Posterior cingulate gyrus (tissue), 11 donors: ENCODE measurements around the gene NT5C3A.
"Not testable (repeated sequence)": the region's sequence is repeated elsewhere in the genome, so short reads cannot be mapped to it uniquely, and the experiment has no call there.

ENCODE experiments used
- DNase-seq, 10 donors: peaks; one replicate each; pipeline versions ENCODE4 v3.0.0 to v3.0.0-alpha.2; 2020 to 2021; ENCODE audit warnings: mixed read lengths in 3 of 10
- intact Hi-C: fragments of 100-400 bp; cut with DNase I; formaldehyde crosslinking; loops from one replicate; pipeline ENCODE4 v1.15.1; 2023

NT5C3A gene

DNA sequence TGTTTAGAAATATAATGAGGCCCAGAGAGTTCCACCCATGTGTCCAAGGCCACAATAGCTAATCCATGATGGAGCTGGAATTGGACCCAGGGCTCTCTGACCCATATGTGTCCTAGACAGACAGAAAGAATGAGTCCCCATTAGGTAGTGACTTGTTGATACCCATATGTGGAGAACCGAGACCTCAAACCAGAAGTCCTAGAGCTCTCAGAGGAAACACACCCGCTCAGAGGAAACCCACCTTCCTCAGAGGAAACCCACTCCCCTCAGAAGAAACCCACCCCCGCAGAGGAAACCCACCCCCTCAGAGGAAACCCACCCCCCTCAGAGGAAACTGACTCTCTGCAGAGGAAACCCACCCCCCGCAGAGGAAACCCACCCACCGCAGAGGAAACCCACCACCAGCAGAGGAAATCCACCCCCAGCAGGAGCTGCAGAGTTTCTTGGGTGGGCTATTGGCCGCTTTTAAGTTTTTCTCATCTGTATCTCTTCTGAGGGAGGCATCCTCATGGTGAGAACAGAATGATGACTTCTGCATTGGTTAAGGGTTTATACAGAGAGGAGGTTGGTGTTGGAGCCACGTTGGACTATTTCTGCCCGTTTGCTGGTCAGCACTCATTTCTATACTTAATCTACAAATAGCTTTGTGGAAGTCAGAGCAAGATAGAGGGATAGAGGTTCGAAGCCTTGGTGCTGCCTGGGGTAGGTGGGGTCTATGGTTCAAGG is 70.4 kb downstream of the NT5C3A start:
- intact Hi-C loops, DNase-seq: not testable (repeated sequence)

DNA sequence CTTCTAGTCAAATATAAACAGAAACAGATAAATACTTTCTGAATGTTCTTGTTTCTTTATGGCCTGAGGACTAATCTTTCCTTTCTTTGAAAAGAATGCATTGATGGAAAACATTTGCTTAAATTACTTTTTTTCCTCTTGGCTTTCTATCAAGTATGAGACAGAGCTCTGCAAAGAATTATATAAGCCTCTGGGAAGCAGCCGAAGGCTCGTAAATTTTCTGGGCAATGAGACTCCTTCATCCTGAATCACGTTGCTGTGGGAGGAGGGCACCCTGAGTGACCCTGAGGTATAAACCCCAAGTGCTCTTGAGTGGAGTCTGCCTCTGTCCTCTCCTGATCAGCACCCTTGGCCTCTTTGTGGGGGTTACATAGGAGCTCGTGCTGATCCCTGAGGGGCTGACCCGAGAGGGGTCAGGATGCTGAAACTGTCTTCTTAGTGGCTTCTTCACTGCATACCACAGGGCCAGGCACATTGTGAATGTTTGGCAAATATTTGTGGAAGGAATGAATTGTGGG is 71.4 kb downstream of the NT5C3A start:
- intact Hi-C loops, DNase-seq: not testable (repeated sequence)

DNA sequence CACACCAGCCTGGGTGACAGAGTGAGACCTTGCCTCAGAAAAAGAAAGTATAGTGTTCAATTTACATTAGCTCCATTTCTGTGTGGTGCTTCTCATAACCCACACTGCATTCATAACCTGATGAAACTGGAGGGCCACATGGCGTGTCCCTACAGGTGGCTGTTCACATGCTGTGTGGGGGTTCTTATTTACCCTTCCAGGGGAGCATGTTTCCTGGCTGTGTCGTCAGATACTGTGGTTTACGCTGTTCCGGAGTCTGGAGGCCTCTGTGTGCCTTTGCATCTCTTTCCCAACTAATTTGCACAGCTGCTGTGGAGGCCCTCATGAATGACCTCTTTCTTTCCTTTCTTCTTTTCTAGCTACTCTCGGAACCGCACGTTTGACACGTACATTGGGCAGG is 74.4 kb downstream of the NT5C3A start:
- DNase-seq, intact Hi-C loops: not testable (repeated sequence)

DNA sequence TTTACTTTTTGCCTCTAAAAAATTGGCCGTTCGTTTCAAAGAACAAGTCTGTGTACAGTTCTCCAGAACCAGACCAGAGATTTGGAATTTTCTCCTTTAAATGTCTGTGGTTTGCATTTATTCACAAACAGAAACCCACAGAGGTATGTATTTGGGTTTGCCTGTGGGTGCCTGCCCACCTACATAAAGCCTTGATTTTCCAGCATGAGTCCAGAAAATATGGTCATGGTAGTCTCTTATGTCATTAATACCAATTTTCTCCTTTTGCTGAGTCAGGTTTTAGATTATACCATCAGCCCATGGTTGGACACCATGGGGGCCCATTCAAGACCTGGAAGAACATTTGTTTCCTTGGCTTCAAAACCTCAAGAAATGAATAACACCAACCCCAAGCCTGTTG is 82.7 kb downstream of the NT5C3A start:
- DNase-seq, intact Hi-C loops: not testable (repeated sequence)

DNA sequence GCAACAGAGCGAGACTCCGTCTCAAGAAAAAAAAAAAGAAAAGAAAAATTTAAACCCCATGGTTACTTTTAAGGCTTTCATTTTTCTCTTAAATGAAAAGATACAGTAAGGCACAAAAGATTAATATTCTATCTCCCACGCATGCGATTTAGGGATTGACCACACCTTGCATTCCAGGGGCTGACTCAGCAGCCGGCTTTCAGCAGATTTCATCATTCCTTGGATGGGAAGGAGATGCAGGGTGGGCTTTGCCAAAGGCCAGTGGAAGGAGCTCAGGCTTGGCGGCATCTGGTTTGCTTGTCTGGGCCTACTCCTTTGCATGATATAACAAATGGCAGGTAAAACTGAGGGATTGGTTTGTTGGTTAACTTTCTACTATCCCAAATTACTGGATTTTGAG is 83.3 kb downstream of the NT5C3A start:
- DNase-seq, intact Hi-C loops: not testable (repeated sequence)

DNA sequence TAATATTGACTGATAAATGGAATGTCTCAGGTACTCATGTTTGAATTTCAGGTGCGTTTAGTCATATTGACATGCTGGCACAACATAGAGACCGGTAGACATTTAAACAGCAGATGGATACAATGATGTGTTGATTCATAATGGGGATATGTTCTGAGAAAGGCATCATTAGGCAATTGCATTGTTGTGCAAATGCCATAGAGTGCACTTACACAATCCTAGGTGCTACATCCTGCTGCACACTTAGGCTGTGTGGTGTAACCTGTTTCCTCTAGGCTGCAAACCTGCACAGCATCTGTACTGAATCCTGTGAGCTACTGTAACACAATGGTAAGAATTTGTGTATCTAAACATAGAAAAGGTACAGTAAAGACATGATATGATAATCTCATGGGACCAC is 85.4 kb downstream of the NT5C3A start:
- intact Hi-C loops, DNase-seq: not testable (repeated sequence)

DNA sequence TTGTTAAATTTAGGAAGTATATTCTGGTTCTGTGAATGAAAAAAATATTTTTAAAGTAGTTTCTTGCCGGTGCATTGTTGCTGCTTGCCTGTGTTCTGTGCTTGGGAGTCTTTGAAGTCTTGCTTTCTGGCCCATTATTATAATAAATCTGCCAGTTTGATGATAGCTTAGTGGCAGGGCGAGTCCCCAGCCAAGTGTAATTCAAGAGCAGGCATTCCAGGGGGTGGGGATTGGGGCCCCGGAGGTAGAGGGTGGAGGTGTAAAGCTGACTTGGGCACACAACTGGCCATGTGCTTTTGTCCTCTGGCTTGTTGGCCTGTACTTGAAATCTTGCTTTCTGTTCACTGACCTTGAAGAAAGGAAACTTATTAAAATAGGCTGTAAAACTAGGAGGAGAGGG is 90.6 kb downstream of the NT5C3A start:
- DNase-seq, intact Hi-C loops: not testable (repeated sequence)

DNA sequence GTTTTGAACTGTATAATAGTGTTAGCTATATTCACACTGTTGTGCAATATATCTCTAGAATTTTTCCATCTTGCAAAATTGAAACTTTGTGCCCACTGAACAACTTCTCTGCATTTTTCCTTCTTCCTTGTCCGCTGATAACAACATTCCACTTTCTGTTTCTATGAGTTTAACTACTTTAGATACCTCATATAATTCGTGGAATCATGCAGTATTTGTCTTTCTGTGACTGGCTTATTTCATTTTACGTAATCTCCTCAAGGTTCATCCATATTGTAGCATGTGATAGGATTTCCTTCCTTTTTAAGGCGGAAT is 95.4 kb downstream of the NT5C3A start:
- DNase-seq, intact Hi-C loops: not testable (repeated sequence)

DNA sequence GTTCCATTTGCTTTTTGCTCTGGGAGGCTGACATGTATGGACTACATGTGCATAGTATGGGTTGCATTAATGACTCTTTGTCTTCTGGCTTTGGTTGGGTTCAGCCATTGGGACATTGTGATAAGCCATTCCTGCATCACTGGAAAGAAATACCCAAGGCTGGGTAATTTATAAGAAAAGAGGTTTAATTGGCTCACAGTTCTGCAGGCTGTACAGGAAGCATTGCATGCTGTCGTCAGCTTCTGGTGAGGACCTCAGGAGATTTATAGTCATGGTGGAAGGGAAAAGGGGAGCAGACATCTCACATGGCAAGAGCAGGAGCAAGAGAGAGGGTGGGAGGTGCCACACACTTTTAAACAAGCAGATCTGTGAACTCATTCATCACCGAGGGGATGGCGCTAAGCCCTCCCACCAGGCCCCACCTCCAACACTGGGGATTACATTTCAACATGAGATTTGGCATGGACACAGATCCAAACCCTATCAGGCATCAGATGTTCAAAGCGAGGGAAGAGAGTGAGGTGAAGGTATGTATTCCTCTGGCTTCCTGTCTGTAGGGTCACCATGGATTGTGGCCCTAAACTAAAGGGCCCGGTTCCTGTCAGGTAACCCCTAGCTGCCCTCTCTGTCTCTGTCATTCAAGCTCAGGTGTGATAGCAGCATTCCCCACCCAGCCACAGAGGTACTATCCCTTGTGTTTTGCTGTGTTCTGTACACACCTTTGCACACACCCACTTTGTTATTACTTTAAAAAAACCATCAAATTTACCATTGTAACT is 95.9 kb downstream of the NT5C3A start:
- intact Hi-C loops, DNase-seq: not testable (repeated sequence)

DNA sequence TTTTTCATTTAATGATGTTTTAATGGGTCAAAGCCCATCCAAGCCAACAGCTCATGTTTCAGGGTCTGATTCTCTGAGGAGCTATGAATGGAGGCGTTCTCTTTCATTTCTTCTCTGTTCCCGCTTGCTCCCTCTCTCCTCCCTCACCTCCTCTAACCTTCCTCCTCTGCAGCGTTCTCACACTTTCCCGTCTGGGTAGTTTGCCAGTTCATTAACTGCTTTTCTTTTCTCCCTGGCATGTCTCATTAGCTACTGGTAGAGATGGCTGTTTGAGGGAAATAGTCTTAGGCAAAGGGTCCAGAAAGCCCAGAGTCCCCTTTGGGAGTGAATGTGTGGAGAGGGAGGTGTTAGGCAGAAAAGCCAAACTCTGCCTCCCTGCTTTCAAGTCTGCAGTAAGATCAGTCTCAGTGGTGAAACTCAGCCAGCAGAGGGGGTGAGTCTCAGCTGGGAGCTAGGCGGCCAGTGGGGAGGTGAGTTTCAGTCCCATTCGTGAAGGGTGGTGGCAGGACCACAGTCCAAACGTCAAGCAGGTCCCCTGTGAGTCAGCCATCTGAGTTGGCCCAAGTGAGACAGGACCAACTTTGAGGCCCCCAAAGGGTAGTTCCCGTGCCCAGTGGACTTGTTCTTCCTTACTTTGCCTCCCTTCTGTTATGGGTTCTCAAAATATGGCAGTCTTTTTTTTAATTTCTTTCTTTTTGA is 98.0 kb downstream of the NT5C3A start:
- DNase-seq, intact Hi-C loops: not testable (repeated sequence)
